Stimulated activated naive CD4-positive, alpha-beta T cell treated with Interleukin-2 at 50 U/mL for 16 hours (primary cell): ENCODE measurements around the gene ANGPTL3.

Experiments
- DNase-seq: peaks from one replicate; lab custom pipeline; 2025; lab: John Stamatoyannopoulos, UW

ANGPTL3 gene

GRCh38 chr1:62628506-62628905 is 31.2 kb downstream of the ANGPTL3 start:
- no peak for DNase-seq

GRCh38 chr1:62637392-62638105 is 40.2 kb downstream of the ANGPTL3 start:
- no peak for DNase-seq

- no peak for DNase-seq
These were observed 46.0 kb downstream of the ANGPTL3 start for GRCh38 chr1:62643283-62643682.

- DNase-seq: no peak
These were observed 55.1 kb downstream of the ANGPTL3 start for GRCh38 chr1:62652387-62652786.

GRCh38 chr1:62654744-62655143 is 57.4 kb downstream of the ANGPTL3 start:
- DNase-seq: no peak
